GM19043 (cell line): ENCODE measurements around the gene SLC6A6.

Source experiments
- ATAC-seq: cut with Tn5 transposase; IDR thresholded peaks from one replicate; pipeline ENCODE4 v1.9.1; 2021; ENCODE audit warnings: low read depth; ENCODE audit not compliant: unreplicated experiment

The SLC6A6 gene

DNA sequence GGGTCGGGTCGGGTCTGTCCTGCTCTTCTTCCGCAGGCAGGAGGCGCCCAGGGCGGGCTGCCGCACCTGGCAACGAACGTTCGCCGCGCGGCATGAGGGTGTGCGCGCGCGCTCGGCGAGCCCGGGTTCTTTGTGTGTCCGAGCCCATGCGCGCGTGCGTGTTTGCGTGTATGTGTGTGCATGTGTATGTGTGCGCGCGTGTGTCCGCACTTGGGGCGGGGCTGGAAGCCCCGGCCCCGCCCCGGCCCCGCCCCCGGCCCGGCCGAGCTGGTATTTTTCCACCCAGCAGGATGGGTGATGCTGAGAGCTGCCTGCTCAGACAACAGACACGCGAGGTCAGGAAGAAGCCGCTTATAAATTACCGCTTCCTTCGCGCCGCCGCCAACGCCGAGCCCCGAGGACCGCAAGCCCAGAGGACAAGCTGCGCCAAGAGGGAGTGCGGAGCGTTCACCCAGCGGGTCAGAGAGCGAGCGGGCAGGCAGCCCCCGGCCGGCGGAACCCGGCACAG, at the start of gene SLC6A6:
Gene SLC6A6, plus strand, starts transcription at position 303 of the 508 bp plus-strand sequence. CDS start 41,029 bp downstream, outside the sequence.
- ATAC-seq = peak; percentile 72

DNA sequence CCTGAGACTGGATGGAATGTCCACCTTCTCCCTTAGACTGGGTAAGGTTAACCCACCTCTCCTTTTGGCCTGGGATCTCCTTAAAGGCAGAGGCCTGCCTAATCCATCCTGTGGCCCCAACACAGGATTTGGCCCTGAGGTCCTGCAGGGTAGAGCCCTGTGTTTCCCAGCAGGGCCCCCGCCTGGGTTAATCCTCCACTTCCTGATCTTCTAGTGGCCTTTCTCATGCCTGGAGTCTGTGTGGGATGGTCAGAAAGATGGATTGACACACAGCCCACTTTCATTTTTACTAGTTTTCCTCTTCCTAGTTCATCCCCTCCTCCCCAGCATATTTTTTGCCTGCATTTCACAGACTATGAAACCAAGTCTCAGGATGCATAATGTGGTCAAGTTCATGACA, 48.9 kb upstream of the SLC6A6 start:
- no peak for ATAC-seq

DNA sequence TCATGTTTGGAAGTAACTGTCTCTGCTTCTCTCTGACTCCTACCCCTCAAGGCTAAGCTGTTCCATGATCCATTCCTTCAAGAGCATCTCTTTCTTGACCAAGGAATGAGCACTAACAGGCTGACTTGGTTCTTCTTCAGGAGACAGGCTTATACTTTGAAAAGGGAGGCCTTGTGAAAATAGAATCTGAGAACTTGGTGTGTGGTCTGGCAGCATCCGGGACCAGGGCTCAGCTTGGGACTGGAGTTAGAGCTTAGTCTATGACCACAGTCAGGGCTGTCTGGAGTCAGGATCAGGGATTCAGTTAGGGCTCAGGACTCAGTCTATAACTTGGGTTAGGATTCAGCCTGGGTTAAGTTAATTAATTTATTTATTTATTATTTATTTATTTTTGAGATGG, 44.9 kb upstream of the SLC6A6 start:
- ATAC-seq = no peak

DNA sequence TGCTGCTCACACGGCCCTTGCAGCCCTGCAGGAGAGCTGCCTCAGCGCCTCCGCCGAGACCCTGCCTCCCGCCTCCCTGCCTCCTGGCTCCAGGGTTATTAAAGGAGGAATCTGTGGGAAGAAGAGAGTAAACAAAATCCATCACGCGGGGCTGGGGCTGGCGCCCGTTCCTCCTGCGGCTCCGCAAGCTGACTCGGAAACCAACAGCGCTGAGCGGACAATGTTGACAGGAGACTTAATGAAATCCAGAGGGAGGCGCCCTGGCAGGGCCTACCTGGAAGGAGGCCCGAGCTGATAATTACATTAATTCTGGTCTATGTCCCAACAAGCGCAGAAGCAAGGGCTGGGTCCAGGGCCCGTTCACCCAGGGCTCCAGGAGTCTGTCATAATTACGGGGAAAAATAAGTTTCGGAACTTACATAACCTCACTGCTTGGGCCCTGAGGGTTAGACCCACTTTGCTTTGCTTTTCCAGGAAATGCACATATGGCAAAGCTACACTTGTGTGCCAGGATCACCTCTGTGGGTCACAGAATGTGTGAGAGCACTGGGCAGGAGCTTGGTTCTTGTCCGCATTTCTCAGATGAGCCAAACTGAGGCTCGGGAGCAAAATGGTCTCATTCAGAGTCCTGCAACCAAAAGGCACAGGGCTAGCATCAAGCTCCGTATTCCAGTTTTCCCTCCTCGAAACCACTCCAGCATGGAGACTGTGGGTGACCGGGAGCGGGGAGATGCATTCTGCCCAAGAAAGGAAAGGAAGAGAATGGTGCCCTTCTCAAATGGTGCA, 43.8 kb upstream of the SLC6A6 start:
- no peak for ATAC-seq

DNA sequence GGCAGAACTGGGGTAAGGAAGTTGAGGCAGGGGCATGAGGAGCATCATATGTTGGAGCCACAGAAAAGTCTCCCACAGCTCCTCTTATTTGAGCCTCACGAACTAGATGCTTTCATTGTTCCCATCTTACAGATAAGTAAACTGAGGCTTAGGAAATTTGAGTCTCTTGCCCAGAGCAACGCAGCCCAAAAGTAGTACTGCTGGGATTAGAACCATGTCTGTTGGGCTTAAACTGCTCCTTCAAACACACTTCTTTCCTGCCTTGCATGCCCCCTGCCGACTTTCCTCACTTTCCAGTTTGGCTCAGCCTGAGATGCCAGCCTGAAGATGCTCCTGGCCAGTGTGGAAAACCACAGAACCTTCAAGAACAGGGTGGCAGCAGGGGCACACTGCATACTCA, 43.1 kb upstream of the SLC6A6 start:
- no peak for ATAC-seq

DNA sequence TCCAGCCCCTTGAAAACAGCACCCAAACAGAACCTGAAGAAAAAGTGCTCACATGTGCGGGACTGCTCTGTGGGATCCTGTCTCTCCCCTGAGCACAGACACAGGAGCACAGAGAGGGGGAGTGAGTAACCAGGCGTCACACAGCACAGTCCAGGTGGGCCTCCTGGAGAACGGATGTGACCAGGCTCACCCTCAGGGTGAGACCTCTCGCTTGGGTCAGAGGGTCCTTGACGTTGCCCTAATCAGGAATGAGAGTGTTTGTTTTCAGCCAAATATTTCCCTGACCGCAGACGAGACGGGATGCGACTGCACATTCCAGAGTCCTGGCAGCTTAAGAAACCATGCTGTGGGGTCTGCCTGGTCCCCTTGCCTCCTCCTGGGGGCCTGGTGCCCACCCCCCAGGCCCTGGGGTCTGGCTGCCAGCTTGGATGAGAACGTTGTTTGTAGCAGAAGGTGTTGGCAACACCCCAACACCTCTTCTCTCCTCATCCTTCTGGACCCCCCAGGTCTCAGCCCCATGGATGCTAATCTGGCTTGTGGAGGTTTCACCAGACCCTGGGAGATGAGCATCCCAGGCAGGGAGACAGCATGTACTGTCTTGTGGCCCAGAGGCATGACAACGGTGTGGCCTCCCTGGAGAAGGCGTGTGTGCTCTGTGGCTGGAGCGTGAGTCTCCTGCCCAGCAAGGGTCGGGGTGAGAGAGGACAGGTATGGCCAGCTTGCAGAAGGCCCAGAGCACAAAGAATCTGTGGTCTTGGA, 42.1 kb upstream of the SLC6A6 start:
- no peak for ATAC-seq

DNA sequence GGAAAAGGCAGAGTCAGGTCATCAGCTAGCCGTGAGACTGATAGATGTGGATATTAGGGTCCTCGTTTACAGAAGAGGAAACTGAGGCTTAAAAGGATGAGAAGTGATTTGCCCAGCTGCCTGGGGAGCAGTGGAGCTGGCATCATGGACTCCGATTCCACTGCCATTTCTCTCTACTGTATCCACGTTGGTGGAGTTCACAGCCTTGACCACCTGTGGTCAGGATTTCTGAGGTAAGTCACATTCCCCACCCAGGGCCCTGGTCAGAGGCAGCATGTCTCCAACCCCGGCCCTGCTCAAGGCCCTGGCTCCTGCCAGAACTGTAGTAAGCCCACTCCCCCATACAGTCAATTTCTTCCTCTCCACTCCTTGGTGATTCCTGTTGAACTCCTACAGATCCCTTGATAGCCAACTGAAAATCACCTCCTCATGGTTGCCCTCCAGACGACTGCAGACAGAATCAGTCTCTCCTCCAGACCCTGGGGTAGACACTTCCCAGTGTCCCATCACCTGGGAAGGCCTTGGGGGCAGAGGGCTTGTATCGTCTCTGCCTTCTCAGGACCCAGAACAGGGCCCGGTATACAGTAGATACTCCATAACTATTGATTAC, 41.2 kb upstream of the SLC6A6 start:
- ATAC-seq = no peak

DNA sequence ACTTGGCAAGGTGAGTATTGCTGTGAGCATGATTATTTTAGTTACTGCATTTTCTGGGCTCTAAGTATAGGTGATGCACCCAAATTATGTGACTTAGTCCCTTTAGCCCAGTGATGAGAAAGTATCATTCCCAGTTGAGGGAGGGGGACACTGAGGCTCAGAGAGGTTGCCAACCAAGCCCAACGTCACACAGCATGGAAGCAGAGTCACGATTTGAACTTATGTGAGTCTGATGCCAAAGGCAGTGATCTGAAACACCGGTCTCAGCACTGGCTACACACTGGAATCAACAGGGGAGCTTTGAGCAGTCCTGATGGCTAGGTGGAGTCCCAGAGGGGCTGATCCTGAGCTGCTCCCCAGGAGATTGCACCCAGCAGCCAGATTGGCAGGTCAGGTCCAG, 39.5 kb upstream of the SLC6A6 start:
- ATAC-seq = no peak

DNA sequence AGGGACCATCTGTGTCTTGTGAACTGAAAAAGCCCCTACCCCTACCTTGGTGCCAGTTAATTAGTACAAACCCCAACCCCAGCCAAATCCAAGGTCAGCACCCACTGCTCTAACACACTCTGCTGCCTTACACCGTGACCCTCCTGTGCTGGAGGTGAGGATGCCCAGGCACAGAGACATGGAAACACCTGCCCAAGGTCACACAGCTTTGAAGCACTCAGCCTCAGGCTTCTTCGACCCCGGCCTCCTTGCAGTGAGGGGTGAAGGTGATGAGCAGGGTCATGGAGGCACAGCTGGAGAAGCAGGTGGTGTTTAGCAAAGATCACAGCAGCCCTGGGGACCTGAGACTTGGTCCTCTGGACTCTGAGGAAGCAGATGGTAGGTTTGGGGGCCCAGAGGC, 39.0 kb upstream of the SLC6A6 start:
- ATAC-seq = no peak

DNA sequence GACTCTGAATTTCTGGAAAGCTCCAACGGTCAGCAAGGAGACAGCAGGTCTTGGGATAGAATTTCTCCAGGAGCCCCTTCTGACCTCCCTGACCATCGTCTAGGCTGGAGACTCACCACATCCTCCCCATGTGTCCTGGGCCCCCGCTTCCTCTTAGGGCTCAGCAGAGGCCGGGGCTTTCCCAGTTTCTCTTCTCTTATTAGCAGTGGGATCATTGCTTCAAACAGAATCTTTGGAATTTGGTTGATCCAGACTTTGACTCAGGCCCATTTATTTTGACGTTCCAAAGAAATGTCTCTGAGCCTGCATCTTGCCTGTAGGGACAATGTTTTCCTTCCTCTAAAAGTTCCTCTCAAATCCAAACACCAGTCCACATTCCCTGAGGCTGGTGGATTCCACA, 38.4 kb upstream of the SLC6A6 start:
- ATAC-seq = no peak

DNA sequence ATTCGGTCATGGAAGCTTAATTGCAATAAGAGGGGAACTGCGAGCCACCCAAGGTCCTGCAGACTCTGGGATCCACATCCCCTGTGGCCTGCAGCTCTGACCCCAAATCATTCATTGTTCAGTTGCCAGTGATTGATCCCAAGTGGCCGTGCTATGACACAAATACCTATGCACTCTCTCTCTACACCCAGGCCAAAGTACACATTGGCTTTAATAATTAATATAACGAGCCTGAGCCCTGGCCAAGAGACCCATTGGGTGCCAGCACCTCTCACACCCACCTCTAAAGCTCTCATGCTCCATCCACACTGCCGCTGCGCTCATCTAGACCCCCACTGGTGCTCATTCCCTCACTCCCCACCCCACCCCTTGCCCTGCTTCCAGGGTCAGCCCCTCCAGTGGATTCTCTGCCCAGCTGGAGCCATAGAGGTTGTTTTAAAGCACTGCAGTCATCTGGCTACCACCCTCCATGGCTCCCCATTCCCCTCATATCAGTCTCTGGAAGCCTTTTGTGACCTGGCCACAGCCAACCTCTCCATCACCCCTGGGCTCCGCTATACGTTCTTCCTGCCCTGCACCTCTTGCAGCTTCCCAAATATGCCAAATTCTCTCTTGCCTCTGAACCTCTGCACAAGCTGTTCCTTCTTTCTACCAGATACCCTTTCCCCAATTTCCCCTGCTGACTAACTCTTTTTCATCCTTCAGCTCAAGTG, 37.7 kb upstream of the SLC6A6 start:
- ATAC-seq = no peak

DNA sequence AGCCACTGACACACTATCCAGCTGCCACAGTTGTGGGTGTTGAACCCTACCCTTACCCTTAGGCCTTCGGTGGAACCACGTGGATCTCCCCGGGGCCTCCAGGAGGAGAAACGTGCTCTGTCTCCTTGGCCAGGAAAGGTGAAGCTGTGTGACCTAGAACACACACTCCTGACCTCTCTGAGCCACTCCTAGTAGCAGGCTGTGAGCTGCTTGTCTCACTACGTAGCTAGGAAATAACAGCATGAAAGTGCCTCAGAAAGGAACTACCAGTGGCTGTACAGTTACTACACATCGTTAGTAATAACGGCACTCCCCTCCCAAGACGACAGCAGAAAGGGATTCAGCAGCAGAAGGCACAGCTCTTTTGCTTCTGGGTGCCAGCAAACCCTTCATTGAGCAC, 36.2 kb upstream of the SLC6A6 start:
- ATAC-seq = no peak

DNA sequence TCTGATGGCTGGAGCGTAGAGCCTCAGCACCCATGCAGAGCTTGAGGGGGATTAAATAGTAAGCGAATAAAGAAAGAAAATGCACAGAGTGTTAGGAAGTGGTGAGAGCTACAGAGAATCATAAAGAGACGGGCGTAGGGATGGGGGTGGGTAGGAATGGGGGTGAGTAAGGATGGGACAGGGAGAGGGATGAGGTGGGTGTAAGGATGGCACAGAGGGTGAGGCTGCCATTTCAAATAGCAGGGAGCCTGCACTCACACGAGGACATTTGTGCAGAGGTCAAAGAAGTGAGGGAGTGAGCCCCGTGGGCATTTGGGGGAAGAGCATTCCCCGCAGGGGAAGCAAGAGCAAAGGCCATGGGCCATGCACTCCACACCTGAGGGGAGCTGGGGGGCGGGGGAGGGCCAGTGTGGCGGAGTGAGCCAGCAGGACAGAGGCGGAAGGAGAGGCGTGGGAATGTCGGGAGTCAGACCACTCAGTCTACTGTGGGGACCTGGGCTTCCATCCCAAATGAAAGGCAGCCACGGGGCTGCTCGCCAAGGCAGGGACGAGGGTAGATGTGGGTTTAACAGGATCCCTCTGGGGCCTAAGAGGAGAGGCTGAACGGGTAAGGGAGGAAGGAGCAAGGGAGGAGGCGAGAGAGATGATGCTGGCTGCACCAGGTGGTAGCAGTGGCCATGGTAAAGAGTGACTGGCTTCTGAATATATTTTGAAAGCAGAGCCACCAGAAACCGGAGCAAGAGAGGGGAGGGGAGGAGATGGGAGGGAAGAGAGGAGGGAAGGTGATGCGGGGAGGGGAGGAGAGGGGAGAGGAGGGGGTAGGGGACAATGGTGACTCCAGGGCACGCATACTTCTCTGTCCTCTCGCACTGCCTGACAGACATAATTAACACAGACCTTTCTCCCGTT, 35.2 kb upstream of the SLC6A6 start:
- ATAC-seq = no peak

DNA sequence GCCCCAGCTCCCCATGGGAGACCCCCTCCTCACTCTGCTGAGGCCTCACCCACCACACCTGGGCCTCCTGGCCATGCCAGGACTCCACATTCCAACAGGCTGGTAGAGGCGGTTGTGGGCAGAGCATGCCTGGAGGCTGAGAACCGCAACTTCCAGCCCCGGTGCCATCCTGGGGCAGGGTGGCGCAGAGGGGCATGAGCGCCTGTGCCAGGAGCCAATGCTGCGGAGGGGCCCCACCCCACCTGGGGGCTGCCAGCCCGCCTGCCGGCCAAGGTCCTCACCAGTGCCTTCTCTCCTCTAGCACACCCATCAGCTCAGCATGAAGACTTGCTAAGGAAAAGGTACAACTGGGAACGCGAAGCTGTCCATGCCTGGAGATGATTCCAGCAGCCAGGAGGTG, 34.3 kb upstream of the SLC6A6 start:
- no peak for ATAC-seq

DNA sequence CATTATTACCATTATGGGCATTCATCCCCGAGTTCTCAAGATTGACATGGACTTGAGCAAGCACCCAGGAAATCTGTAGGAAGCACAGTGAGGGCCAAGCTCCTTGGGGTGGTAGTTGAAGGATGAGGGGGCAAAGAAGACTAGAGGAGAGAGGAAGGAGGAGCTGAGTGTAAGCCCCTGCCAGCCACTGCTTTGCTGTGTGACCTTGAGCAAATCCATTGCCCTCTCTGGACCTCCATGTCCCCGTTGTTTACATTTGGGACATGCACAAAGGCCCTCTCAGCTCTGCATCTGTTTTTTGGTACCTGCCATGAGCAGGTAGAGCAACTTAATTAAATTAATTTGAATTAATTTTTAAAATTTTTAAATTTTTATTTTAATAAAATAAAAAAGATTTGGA, 33.5 kb upstream of the SLC6A6 start:
- no peak for ATAC-seq

DNA sequence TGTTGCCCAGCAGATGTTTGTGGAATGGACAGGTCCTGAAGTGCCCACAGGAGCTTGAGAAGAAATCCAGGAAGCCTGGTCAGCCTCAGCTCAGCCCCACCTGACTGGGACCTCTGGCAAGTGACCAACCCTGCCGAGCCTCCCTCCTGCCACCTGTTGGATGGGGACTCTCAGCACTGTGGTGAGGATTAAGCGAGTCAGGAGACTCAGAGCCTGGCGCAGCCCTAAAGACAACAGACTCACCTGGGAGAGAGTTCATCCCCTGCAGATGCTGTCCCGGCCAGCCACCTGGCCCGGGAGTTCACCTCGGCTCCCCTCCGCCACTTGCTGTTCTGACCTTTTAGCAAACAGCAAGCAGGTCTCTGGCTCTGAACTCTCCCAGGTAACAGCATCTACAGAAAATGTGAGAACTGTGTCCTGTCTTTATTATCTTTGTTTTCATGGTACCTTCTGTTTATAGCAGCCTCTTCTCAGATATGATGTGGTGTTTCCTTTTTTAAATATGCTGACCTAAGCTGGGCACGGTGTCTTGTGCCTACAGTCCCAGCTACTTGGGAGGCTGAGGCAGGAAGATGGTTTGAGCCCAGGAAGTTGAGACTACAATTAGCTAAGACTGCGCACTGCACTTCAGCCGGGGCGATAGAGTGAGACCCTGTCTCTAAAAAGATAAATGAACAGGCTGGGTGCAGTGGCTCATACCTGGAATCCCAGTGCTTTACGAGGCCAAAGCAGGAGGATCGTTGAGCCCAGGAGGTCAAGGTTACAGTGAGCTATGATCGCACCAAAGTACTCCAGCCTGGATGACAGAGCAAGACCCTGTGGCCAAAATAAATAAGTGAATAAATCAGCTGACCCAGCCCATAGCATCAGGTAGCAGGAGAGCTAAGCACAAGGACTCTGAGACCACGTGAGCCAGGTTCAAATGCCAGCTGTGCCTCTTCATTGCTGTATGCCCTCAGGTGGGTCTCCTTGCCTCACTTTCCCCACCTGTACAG, 32.4 kb upstream of the SLC6A6 start:
- no peak for ATAC-seq

DNA sequence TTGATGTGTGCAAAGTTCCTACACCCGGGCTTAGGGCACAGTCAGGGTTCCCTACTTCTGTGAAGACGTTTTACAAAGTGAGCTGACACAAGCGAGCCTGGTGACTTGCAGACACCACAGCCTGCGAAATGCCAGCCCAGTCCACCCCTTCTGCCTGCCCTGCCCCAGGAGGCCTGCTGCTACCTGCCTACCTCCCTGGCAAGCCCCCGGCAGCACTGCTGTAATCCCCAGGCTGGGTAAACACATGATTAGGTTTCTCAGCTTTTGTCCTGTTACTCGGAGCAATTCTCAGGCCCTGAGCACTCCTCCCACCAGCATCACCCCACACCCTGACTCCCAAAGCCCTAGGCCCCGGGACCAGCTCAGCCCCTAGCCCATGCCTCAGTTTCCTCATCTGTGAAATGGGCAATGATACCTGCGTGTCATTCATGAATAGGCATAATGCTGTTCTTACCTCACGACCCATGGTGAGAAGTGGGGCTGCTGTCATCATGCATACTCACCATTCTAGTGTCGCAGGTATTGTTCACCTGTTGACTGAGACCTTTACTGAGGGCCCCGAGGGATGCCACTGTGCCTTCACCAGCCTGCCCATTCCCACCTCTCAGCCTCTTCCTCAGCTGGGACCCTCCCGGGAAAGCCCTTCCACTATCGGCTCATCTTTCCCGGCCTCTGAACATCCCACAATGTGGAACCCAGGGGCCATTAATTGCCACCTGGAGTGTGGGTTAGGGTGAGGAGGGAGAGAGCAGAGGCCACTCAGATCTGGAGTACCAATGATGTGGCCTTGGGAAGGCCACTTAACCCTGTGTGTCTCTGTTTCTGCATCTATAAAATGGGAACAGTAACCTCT, 31.5 kb upstream of the SLC6A6 start:
- ATAC-seq = no peak
